GM10266 (cell line): Measurements from ENCODE around the gene FAM200B.

ENCODE experiments used
- DNase-seq: peaks from one replicate; pipeline ENCODE4 v3.0.0; 2012; ENCODE audit errors: extremely low spot score
- CTCF ChIP-seq: IDR thresholded peaks from 2 replicates; pipeline ENCODE4 v1.5.1; 2012; ENCODE audit warnings: mild to moderate bottlenecking, low read depth; ENCODE audit not compliant: control insufficient read depth, insufficient read depth; ENCODE audit errors: missing control alignments

FAM200B gene

GRCh38 chr4:15676899-15677298 lies 4.7 kb upstream of the FAM200B start:
- TF ChIP-seq CTCF: no peak

GRCh38 chr4:15677507-15677988 lies 4.1 kb upstream of the FAM200B start:
- DNase-seq: no peak
- TF ChIP-seq CTCF: no peak

More at GRCh38 chr4:15676899-15677298, 4.7 kb upstream of the FAM200B start:
- no peak for DNase-seq

- no peak for TF ChIP-seq CTCF
Observed at GRCh38 chr4:15681067-15681371, 608 bp upstream of the FAM200B start.

DNA sequence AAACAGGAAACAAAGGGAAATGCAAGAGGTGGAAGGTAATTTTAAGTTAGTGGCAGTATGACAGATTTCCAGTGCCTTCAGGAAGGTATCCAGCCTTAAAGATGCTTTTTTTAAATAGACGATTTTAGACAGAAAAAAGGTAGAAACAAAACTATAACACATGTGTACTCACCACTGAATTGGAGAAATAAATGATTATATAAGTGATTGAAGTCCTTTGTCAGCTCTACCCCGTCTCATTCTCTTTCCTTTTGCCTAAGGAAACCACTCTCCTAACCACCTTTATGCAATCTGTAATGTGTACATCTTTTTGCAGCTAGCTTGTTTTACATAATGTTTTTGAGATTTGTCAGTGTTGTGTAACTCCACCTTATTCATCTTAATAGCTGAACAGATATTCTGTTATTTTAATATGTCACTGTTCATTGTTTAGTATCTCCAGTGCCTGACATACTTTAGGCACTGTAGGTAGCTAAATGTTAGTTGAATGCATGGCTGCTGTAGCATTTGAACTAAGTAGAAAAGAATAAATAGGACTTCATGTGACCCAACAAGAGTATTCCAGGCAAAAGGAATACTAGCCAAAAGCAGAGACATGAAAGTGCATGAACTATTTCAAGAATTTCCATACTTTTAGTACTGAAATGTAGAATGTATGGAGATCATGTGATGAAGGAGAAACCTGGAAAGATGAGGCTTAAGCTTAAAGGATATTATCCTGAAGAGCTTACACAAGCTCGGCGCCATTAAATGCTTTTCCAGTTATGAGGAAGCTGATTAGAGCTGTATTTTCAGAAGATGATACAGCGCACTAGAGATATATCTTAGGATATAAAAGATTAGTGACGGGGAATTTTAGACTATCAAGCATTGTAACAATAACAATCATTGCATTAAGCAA lies 865 bp downstream of the FAM200B start:
- DNase-seq: no peak
- no peak for TF ChIP-seq CTCF

More at GRCh38 chr4:15681067-15681371, 608 bp upstream of the FAM200B start:
- no peak for DNase-seq

DNA sequence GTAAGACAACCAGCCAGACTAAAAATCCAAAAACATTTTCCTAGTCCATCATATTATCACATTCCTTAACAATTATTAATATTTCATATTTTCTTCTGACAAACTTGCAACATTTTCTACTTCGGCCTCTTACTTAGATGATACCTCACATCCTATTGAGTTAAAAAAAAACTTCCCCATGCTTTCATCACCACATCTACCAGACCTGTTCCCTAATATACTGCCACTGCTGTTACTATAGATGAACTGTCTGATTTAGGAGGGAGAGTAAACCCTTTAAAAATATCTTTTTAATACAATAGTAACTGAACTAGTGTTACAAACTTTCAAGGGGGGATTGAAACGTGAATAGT lies 1.5 kb downstream of the FAM200B start:
- DNase-seq: no peak

GRCh38 chr4:15684498-15684897 lies 2.9 kb downstream of the FAM200B start:
- no peak for DNase-seq
- TF ChIP-seq CTCF: no peak

More for the DNA sequence above, 1.5 kb downstream of the FAM200B start:
- TF ChIP-seq CTCF: no peak

DNA sequence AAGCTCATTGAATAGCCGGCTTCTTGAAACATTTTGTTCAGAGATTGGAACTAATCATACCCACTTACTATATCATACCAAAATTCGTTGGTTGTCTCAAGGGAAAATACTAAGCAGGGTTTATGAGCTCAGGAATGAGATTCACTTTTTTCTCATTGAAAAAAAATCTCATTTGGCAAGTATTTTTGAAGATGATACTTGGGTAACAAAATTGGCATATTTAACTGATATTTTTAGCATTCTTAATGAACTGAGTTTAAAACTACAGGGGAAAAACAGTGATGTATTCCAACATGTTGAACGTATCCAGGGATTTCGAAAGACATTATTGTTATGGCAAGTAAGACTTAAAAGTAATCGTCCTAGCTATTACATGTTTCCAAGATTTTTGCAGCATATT lies 6.4 kb downstream of the FAM200B start:
- TF ChIP-seq CTCF: no peak
- DNase-seq: no peak
